Measurements from ENCODE around the gene GPRC5B. TPM values are rescaled to one million over a fixed set of nuclear protein-coding genes. Genes with fewer than 3 reads are reported as not detected.

GPRC5B gene
- total RNA-seq, 1 experiment from 2014 or later = 137 TPM

DNA sequence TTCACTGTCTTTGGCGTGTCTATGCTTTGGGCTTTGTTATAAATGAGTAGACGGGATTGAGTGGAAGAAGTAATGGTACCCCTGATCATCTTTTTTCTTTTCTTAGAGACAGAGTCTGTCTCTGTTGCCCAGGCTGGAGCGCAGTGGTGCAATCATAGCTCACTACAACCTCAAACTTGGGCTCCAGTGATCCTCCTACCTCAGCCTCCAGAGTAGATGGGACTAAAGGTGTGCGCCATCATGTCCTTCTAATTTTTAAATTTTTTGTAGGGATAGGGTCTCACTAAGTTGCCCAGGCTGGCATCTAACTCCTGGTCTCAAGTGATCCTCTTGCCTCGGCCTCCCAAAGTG is 14.9 kb upstream of the GPRC5B start:
- Histone ChIP-seq H4K8ac (replicated peaks; ENCODE audit: insufficient read length, low read depth, low read length) (no peak overlapping the region), H3K4ac (ENCODE audit: low read depth, low read length) (no peak overlapping the region), H3K79me1 (ENCODE audit: insufficient read depth, low read depth, low read length, poor library complexity, severe bottlenecking) (no peaks in the 10 kb centered on the region), H3K27ac (ENCODE audit: insufficient read length, low read depth, low read length) (no peak overlapping the region), H2BK20ac (ENCODE audit: low read depth, low read length, poor library complexity, severe bottlenecking) (no peak overlapping the region), H3K9ac (ENCODE audit: extremely low read depth, insufficient read length, low read length) (no peak overlapping the region), H2AK5ac (ENCODE audit: insufficient read length, low read length) (no peak overlapping the region), H3K23me2 (ENCODE audit: insufficient read length, low read depth, low read length, poor library complexity, severe bottlenecking) (no peaks in the 10 kb centered on the region), H4K5ac (ENCODE audit: insufficient read length, low read depth, low read length) (no peak overlapping the region), H2BK12ac (ENCODE audit: insufficient read length, low read depth, low read length) (no peak overlapping the region), H3K4me2 (ENCODE audit: insufficient read depth, insufficient read length, low read length) (no peak overlapping the region), H3K14ac (ENCODE audit: insufficient read depth, low read length) (no peak overlapping the region), H2AFZ (ENCODE audit: low read length) (no peak overlapping the region), H2BK5ac (ENCODE audit: insufficient read length, low read length) (no peak overlapping the region), H3K9me3 (ENCODE audit: control insufficient read depth, low read depth, low read length) (no peaks in the 10 kb centered on the region), H3K56ac (ENCODE audit: insufficient read length, low read depth, low read length) (no peak overlapping the region), H4K91ac (ENCODE audit: insufficient read length, low read depth, low read length) (no peak overlapping the region), H4K20me1 (ENCODE audit: control insufficient read depth, insufficient read depth, insufficient read length) (no peaks in the 10 kb centered on the region), H3K79me2 (ENCODE audit: insufficient read depth, low read length) (no peaks in the 10 kb centered on the region), H3K27me3 (ENCODE audit: insufficient read depth, low read length) (no peaks in the 10 kb centered on the region), H3T11ph (ENCODE audit: low read length) (no peak overlapping the region), H3K23ac (ENCODE audit: insufficient read length, low read depth, low read length) (no peak overlapping the region), H2BK120ac (ENCODE audit: low read depth, low read length, poor library complexity, severe bottlenecking) (no peak overlapping the region), H2BK15ac (ENCODE audit: low read depth, low read length) (no peak overlapping the region), H3K18ac (ENCODE audit: insufficient read length, low read depth, low read length) (no peak overlapping the region), H3K4me1 (ENCODE audit: insufficient read depth, low read length) (no peaks in the 10 kb centered on the region)
- H3K4me3 Mint-ChIP-seq = no peak overlapping the region
- peaks cover 0 to 4% of the 10 kb centered on the region in 2 experiments; a peak in 2 of 5 replicates for H3K9me3 Mint-ChIP-seq
- WGBS (ENCODE audit: extremely low coverage, insufficient read length, low lambda C conversion rate) = no CpG with 5 or more reads among the region's 5 CpGs
- H3K27ac Mint-ChIP-seq = no peak overlapping the region
- H3K27me3 Mint-ChIP-seq (ENCODE audit: low read depth) = peaks cover 3% of the 10 kb centered on the region
- H3K36me3 Mint-ChIP-seq (ENCODE audit: insufficient read depth in 1 of 3, low read depth in 3 of 3) = no peaks in the 10 kb centered on the region
- TF ChIP-seq, protein P1, sequence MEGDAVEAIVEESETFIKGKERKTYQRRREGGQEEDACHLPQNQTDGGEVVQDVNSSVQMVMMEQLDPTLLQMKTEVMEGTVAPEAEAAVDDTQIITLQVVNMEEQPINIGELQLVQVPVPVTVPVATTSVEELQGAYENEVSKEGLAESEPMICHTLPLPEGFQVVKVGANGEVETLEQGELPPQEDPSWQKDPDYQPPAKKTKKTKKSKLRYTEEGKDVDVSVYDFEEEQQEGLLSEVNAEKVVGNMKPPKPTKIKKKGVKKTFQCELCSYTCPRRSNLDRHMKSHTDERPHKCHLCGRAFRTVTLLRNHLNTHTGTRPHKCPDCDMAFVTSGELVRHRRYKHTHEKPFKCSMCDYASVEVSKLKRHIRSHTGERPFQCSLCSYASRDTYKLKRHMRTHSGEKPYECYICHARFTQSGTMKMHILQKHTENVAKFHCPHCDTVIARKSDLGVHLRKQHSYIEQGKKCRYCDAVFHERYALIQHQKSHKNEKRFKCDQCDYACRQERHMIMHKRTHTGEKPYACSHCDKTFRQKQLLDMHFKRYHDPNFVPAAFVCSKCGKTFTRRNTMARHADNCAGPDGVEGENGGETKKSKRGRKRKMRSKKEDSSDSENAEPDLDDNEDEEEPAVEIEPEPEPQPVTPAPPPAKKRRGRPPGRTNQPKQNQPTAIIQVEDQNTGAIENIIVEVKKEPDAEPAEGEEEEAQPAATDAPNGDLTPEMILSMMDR (conservative IDR thresholded peaks at IDR 0.05) = peak; percentile 4; the same call in 1 of the 3 replicates
- H3K4me1 Mint-ChIP-seq = peaks cover 13 to 17% of the 10 kb centered on the region in 2 experiments
- no peak for DNase-seq

All from H9 (cell line).